ENCODE results near the gene SP4. TPM values are rescaled to one million over a fixed set of nuclear protein-coding genes. Genes with fewer than 3 reads are reported as not detected.
"Not testable (repeated sequence)": the region's sequence is repeated elsewhere in the genome, so short reads cannot be mapped to it uniquely, and the experiment has no call there.

The SP4 gene
- total RNA-seq, 6 experiments from 2014 or later: 1.2 to 3.2 (median 2.3) TPM

GRCh38 chr7:21536445-21537118 is 108.7 kb downstream of the SP4 start:
- H3K27ac ChIP-seq; H3K9me3 ChIP-seq; H3K4me3 ChIP-seq; H3K4me1 ChIP-seq; ATAC-seq; intact Hi-C loops (cut with DNase I); DNase-seq; H3K27me3 ChIP-seq; H3K36me3 ChIP-seq: not testable (repeated sequence)
- 75% methylated on average over 2 of the region's 27 CpGs for WGBS (ENCODE audit: insufficient coverage, low coverage, low lambda C conversion rate, missing lambda C conversion rate)

- intact Hi-C loops (cut with DNase I): no loop called here
- Histone ChIP-seq H3K27ac (no peak overlapping the region), H3K36me3 (no peaks in the 10 kb centered on the region), H3K4me3 (no peak overlapping the region), H3K4me1 (peaks cover 0 to 8% (median 0%) of the 10 kb centered on the region in 4 donors), H3K9me3 (no peaks in the 10 kb centered on the region), H3K27me3 (no peaks in the 10 kb centered on the region)
- no peak for DNase-seq
- ATAC-seq: no peak
- TF ChIP-seq POLR2A (IDR thresholded peaks at IDR 0.05): no peak
- no peak for TF ChIP-seq CTCF (IDR thresholded peaks at IDR 0.05)
- 83% methylated on average over 3 of the region's 3 CpGs for WGBS (ENCODE audit: insufficient coverage, low coverage, low lambda C conversion rate, missing lambda C conversion rate)
Observed at GRCh38 chr7:21538936-21539495, 111.1 kb downstream of the SP4 start.

GRCh38 chr7:21542891-21543527 is 115.1 kb downstream of the SP4 start, which contains the start of gene DNAH11:
TSS of gene DNAH11 (plus strand) at chr7:21543039. CDS start at chr7:21543246, 207 bp downstream.
- H3K27me3 ChIP-seq: no peaks in the 10 kb centered on the region
- ATAC-seq (peak; percentile 99 to 100 (median 99)), DNase-seq (peak; percentile 74 to 80 (median 77))
- 0% methylated on average over 16 of the region's 66 CpGs for WGBS (ENCODE audit: insufficient coverage, low coverage, low lambda C conversion rate, missing lambda C conversion rate)
- H3K36me3 ChIP-seq: no peaks in the 10 kb centered on the region
- TF ChIP-seq POLR2A (IDR thresholded peaks at IDR 0.05): no peak
- TF ChIP-seq CTCF (IDR thresholded peaks at IDR 0.05): peak in 3 of 4 donors; percentile 7 to 26 (median 26)
- H3K27ac ChIP-seq: no peak within 1 kb of the TSS
- H3K4me1 ChIP-seq: peaks cover 0 to 8% (median 0%) of the 10 kb centered on the region in 4 donors
- peak within 1 kb of the TSS; percentile 57 to 62 (median 60) for H3K4me3 ChIP-seq
- intact Hi-C loops (cut with DNase I): no loop called here
- H3K9me3 ChIP-seq: no peaks in the 10 kb centered on the region

GRCh38 chr7:21543528-21544302 is 115.8 kb downstream of the SP4 start:
- peak overlapping the region; percentile 57 to 62 (median 60) for H3K4me3 ChIP-seq
- no peaks in the 10 kb centered on the region for H3K9me3 ChIP-seq
- DNase-seq (no peak), ATAC-seq (peak; percentile 29 to 56 (median 42))
- intact Hi-C loops (cut with DNase I): no loop called here
- no peak for TF ChIP-seq CTCF (IDR thresholded peaks at IDR 0.05)
- TF ChIP-seq POLR2A (IDR thresholded peaks at IDR 0.05): no peak
- H3K4me1 ChIP-seq: peaks cover 0 to 8% (median 0%) of the 10 kb centered on the region in 4 donors
- H3K36me3 ChIP-seq: no peaks in the 10 kb centered on the region
- WGBS (ENCODE audit: insufficient coverage, low coverage, low lambda C conversion rate, missing lambda C conversion rate): 10% methylated on average over 10 of the region's 31 CpGs
- no peak overlapping the region for H3K27ac ChIP-seq
- H3K27me3 ChIP-seq: no peaks in the 10 kb centered on the region

Measured in right lobe of liver (tissue), 6 donors.